CD4-positive, alpha-beta T cell treated with Interleukin-17A for 4 hours (primary cell): ENCODE measurements around the gene GOLGA6A.

Source experiments
- DNase-seq: peaks from one replicate; pipeline ENCODE4 v3.0.0-alpha.2; 2020; ENCODE audit warnings: mixed read lengths

GOLGA6A gene

GRCh38 chr15:74035121-74036017 lies 47.0 kb downstream of the GOLGA6A start:
- DNase-seq, result no peak

- DNase-seq, result no peak
These were observed 48.1 kb downstream of the GOLGA6A start for GRCh38 chr15:74034206-74034755.

- no peak for DNase-seq
These were observed 49.5 kb downstream of the GOLGA6A start for GRCh38 chr15:74032606-74033561.

- no peak for DNase-seq
These were observed 50.3 kb downstream of the GOLGA6A start for GRCh38 chr15:74032046-74032445.

- DNase-seq, result no peak
These were observed 53.7 kb downstream of the GOLGA6A start for GRCh38 chr15:74028646-74029045.

GRCh38 chr15:74027688-74028087 lies 54.7 kb downstream of the GOLGA6A start:
- no peak for DNase-seq

- DNase-seq, result no peak
These were observed 56.9 kb downstream of the GOLGA6A start for GRCh38 chr15:74025436-74025835.

- DNase-seq, result no peak
These were observed 57.7 kb downstream of the GOLGA6A start for GRCh38 chr15:74024687-74025086.

GRCh38 chr15:74022706-74023470 lies 59.5 kb downstream of the GOLGA6A start:
- DNase-seq, result no peak
